SH-SY5Y (cell line): ENCODE results near the gene CD59.

Experiments
- GATA2 ChIP-seq: IDR thresholded peaks from 2 replicates; pipeline ENCODE4 v1.6.1; 2011; ENCODE audit warnings: mild to moderate bottlenecking, low read depth, low read length
- GATA3 ChIP-seq: IDR thresholded peaks from 2 replicates; pipeline ENCODE4 v1.6.1; 2011; ENCODE audit warnings: low read depth, mild to moderate bottlenecking, low read length, moderate library complexity

DNA sequence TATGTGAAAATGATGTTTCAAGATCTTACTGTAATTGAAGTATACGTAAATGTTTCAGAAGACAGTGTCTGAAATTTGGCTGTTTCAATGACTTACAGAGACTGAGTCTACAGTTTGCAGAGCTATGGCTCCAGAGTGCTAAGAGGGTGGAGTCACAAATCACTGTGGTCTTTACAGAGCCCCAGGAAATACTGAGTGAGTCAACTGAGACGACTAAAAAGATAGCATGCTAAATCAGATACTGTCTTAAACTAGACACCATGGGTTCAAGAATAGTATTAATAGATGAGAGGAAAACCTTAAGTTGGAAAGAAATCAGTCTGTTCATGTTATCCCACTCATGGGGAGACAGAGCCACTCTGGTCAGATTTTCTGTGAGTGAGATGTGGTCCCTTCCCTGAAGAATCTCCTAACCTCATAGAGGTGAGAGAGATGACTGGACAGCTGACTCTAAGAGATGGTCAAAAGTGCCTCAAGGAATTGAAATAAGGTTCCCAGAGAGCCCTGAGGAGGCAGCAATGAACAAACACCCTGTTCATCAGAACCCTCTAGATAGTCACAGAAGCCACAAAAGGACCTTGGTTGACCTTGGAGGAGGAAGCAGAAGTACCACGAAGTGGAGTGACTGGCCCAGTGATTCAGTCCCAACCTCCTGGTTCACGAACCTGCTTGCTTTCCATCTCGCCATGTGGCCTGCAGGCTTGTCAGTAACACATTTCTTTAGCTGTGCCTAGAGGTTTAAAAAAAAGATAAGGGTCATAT, 65.8 kb downstream of the CD59 start:
- TF ChIP-seq GATA2 (no peak), GATA3 (no peak)
